Right atrium auricular region (tissue), 2 donors: ENCODE measurements around the gene KCNQ1. TPM values are rescaled to one million over a fixed set of nuclear protein-coding genes. Genes with fewer than 3 reads are reported as not detected.

ENCODE experiments used
- DNase-seq: peaks from one replicate; pipeline ENCODE4 v3.0.0-alpha.2; 2019; ENCODE audit warnings: low spot score
- H3K27ac ChIP-seq, 2 donors: fragments of 200-600 bp; sonication (generic); 1 replicate in 1 of 2; 2 replicates in 1 of 2; pipeline ENCODE4 v1.5.1; 2016 to 2019
- H3K27me3 ChIP-seq, 2 donors: fragments of 200-600 bp; sonication (generic); one replicate each; pipeline versions ENCODE4 v1.5.1 to v1.6.0; 2017 to 2019
- H3K36me3 ChIP-seq: fragments of 200-600 bp; sonication (generic); one replicate; pipeline ENCODE4 v1.5.1; 2016
- H3K4me1 ChIP-seq, 2 donors: fragments of 200-600 bp; sonication (generic); one replicate each; pipeline versions ENCODE4 v1.5.1 to v1.6.0; 2017 to 2019
- H3K4me3 ChIP-seq, 2 donors: fragments of 200-600 bp; sonication (generic); 1 replicate in 1 of 2; 2 replicates in 1 of 2; pipeline ENCODE4 v1.5.1; 2017 to 2019; ENCODE audit warnings: mild to moderate bottlenecking in 1 of 2, moderate library complexity in 1 of 2
- H3K9me3 ChIP-seq, 2 donors: fragments of 200-600 bp; sonication (generic); one replicate each; pipeline ENCODE4 v1.5.1; 2019
- total RNA-seq, 2 donors: library from RNA; depleted of rRNA; stranded (reverse); fragments of >200 nt; gene quantifications; one replicate each; pipeline ENCODE4 v1.1.0, GENCODE V29; 2016
- TF ChIP-seq, protein P1 (sequence below), 2 donors: fragments of 200-600 bp; sonication (generic); IDR thresholded peaks; one replicate each; pipeline ENCODE4 v1.5.1; 2019; ENCODE audit warnings: antibody characterized with exemption in 2 of 2

KCNQ1 gene
- total RNA-seq, 2 donors from 2014 or later, result 12.7 to 25.1 TPM

DNA sequence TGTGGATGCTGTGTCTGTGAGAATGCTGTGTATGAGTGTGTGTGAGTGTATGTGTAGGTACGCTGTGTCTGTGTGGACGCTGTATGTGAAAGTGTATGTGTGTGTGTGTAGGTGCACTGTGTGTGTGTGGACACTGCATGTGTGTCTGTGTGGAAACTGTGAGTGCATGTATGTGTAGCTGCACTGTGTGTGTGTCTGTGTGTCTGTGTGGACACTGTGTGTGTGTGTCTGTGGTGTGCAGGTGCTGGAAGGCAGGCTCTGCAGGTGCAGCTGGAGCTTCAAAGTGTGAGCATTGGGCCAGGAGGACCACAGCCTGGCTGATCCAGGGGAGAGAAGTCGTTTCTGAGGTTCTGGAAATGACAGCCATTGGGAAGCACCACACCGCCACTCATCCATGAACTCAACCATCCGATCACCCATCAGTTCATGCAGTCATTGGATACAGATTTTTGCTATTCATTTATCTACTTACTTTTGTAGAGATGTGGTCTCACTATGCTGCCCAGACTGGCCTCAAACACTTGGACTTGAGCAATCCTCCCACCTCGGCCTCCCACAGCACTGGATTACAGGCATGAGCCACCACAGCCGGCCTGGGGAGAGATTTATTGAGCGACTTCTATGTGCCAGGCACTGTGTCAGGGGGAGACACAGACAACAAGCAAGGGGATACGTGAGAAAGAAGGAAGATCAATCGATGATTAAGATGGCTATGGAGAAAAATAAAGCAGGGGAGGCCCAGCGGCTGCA lies 10.1 kb upstream of the KCNQ1 start:
- Histone ChIP-seq H3K27ac (no peak overlapping the region), H3K27me3 (no peaks in the 10 kb centered on the region), H3K36me3 (no peaks in the 10 kb centered on the region), H3K4me3 (no peak overlapping the region), H3K4me1 (no peaks in the 10 kb centered on the region), H3K9me3 (no peaks in the 10 kb centered on the region)
- TF ChIP-seq, protein P1, sequence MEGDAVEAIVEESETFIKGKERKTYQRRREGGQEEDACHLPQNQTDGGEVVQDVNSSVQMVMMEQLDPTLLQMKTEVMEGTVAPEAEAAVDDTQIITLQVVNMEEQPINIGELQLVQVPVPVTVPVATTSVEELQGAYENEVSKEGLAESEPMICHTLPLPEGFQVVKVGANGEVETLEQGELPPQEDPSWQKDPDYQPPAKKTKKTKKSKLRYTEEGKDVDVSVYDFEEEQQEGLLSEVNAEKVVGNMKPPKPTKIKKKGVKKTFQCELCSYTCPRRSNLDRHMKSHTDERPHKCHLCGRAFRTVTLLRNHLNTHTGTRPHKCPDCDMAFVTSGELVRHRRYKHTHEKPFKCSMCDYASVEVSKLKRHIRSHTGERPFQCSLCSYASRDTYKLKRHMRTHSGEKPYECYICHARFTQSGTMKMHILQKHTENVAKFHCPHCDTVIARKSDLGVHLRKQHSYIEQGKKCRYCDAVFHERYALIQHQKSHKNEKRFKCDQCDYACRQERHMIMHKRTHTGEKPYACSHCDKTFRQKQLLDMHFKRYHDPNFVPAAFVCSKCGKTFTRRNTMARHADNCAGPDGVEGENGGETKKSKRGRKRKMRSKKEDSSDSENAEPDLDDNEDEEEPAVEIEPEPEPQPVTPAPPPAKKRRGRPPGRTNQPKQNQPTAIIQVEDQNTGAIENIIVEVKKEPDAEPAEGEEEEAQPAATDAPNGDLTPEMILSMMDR (IDR thresholded peaks at IDR 0.05), result no peak
- no peak for DNase-seq

DNA sequence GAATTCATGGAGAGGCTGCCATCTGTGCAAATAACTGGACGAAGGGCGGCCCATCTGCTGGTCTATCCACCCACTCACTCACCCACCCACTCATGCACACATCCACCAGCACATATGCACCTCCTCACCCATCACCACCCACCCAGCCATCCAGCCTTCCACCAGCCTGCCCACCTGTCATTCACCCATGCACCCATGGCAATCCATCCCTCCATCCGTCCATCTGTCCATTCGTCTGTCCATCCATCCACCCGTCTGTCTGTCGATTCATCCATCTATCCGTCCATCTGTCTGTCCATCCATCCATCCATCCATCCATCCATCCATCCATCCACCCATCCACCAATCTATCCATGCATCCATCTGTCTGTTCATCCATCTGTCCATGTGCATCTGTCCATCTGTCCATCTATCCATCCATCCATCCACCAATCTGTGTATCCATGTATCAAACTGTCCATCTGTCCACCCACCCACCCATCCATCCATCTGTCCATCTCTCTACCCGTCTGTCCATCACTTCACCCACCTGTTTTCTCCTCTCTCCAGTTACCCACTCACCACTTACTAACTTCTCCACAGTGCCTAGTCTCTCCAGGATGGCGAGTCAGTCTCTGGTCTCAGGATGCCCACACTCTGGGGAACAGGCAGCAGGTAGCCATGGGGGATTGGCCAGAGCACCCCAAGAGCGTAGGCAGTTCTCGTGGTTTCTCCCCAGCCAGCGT lies 9.4 kb upstream of the KCNQ1 start:
- H3K27me3 ChIP-seq, result no peaks in the 10 kb centered on the region
- H3K9me3 ChIP-seq, result no peaks in the 10 kb centered on the region
- no peak overlapping the region for H3K27ac ChIP-seq
- TF ChIP-seq, protein P1 (IDR thresholded peaks at IDR 0.05), result no peak
- H3K4me3 ChIP-seq, result no peak overlapping the region
- H3K36me3 ChIP-seq, result no peaks in the 10 kb centered on the region
- no peaks in the 10 kb centered on the region for H3K4me1 ChIP-seq
- DNase-seq, result no peak

DNA sequence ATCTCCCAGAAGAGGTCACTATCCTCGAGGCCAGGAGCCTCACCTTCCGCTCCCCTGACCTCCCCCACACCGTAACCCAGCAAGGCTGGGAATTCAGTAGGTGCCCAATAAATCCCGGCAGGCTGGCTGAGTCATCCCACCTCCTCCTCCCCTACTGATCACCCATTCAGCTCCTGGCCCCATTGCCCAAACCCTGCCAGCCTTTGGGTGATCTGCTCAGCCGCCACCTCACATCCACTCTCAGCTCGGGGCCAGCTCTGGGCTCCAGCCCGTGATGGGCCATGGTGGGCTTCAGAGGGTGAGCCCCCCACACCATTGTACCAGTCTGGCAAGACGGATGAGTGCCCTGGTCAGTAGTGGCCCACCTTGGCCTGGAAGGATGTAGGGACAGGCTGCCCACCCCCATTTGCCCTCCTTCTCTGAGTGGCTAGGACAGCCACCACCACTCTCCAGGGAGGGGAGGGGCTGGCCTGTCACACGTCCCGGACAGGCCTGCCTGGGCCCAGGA lies 8.7 kb upstream of the KCNQ1 start:
- DNase-seq, result no peak
- Histone ChIP-seq H3K27ac (no peak overlapping the region), H3K4me1 (no peaks in the 10 kb centered on the region), H3K36me3 (no peaks in the 10 kb centered on the region), H3K27me3 (no peaks in the 10 kb centered on the region), H3K9me3 (no peaks in the 10 kb centered on the region), H3K4me3 (no peak overlapping the region)
- TF ChIP-seq, protein P1 (IDR thresholded peaks at IDR 0.05), result no peak

DNA sequence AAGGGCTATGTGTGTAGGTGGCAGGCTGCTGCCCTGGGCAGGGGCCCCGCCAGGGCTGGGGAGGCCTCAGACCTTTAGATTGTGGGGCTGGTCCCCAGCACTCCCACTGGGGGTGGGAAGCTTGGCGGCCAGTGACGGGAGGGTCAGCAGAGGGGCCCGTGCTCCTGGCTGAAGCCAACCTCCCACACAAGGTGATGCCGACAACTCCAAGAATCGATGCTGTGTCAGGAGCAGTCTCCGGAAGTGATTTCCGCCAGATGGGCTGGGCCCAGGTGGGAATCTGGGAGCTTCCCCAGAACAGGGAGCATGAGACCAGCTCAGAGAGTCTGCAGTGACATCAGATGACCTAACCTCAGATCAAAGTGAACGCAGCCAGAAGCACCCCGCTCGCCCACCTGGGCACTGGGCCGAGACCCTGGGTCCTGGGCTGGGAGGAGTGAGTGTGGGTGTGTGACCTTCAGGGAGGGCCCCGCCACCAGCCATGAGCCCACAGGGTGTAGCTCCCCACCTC lies 8.2 kb upstream of the KCNQ1 start:
- Histone ChIP-seq H3K27me3 (no peaks in the 10 kb centered on the region), H3K36me3 (no peaks in the 10 kb centered on the region), H3K27ac (no peak overlapping the region), H3K4me3 (no peak overlapping the region), H3K9me3 (no peaks in the 10 kb centered on the region), H3K4me1 (no peaks in the 10 kb centered on the region)
- DNase-seq, result no peak
- TF ChIP-seq, protein P1 (IDR thresholded peaks at IDR 0.05), result no peak

DNA sequence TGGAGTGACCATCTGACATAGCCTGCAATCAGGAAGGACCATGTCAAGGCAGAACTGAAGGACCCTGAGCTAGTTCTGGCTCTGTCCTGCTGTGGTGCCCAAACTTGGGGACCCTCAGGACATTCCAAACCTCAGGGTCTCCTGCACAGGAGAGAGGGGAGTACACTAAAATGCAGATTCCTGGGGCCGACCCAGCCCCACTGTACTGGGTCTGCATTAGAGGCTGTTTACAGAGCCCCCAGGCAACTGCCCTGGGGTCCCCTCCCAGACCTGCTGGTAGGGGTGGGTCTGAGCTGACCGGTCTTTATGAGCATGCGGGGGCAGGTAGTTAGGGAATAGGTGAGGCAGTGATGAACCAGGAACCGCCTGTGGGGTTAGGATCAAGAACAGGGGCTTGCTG lies 7.3 kb upstream of the KCNQ1 start:
- no peaks in the 10 kb centered on the region for H3K36me3 ChIP-seq
- H3K9me3 ChIP-seq, result no peaks in the 10 kb centered on the region
- H3K27me3 ChIP-seq, result no peaks in the 10 kb centered on the region
- no peak overlapping the region for H3K4me3 ChIP-seq
- DNase-seq, result no peak
- TF ChIP-seq, protein P1 (IDR thresholded peaks at IDR 0.05), result no peak
- H3K4me1 ChIP-seq, result no peaks in the 10 kb centered on the region
- H3K27ac ChIP-seq, result no peak overlapping the region
